ENCODE data around the gene TSPAN3. TPM values are rescaled to one million over a fixed set of nuclear protein-coding genes. Genes with fewer than 3 reads are reported as not detected.

The TSPAN3 gene
- total and polyA plus RNA-seq, 2 donors (not counting 3 experiments of a cell fraction or from before 2014, with no cell fraction given) = 215 to 606 TPM

- FAIRE-seq (no peak), DNase-seq (ENCODE audit: low read depth, low spot score) (no peak)
- CTCF ChIA-PET = interaction anchor here (1.3 to 2.2 kb wide), 2 partner anchors 20 to 445 kb away, joined by 4 to 7 read pairs; no protein-coding TSS in a partner anchor
- no peaks in the 10 kb centered on the region for H3K27me3 ChIP-seq (ENCODE audit: control insufficient read depth in 2 of 2, insufficient read depth in 2 of 2, low read length in 2 of 2)
- H3K9me1 ChIP-seq (replicated peaks; ENCODE audit: control insufficient read depth, extremely low read depth, insufficient read depth, low read length) = no peaks in the 10 kb centered on the region
- H3K4me2 ChIP-seq (ENCODE audit: insufficient read depth, low read length) = no peak overlapping the region
- no peak overlapping the region for H3K4me3 ChIP-seq (replicated peaks in 1 of 3; ENCODE audit: insufficient read depth in 1 of 3, low read depth in 1 of 3, low read length in 3 of 3)
- no peaks in the 10 kb centered on the region for H3K36me3 ChIP-seq (ENCODE audit: control insufficient read depth in 2 of 2, extremely low read depth in 1 of 2, insufficient read depth in 2 of 2, low read length in 2 of 2)
- no peak overlapping the region for H3K27ac ChIP-seq (ENCODE audit: insufficient read depth, low read depth, low read length)
- H2AFZ ChIP-seq (ENCODE audit: low read depth, low read length) = no peak overlapping the region
- TF ChIP-seq GATA2 (IDR thresholded peaks at IDR 0.05; ENCODE audit: insufficient read depth, insufficient read length, low read depth, low read length) (no peak), POLR2AphosphoS5 (IDR thresholded peaks at IDR 0.05; ENCODE audit: insufficient read depth, low read depth, low read length) (no peak), MYC (IDR thresholded peaks at IDR 0.05; ENCODE audit: low read depth, low read length) (no peak), JUN (IDR thresholded peaks at IDR 0.05; ENCODE audit: borderline replicate concordance, insufficient read depth, insufficient read length, low read depth) (no peak)
- TF ChIP-seq, protein P1, sequence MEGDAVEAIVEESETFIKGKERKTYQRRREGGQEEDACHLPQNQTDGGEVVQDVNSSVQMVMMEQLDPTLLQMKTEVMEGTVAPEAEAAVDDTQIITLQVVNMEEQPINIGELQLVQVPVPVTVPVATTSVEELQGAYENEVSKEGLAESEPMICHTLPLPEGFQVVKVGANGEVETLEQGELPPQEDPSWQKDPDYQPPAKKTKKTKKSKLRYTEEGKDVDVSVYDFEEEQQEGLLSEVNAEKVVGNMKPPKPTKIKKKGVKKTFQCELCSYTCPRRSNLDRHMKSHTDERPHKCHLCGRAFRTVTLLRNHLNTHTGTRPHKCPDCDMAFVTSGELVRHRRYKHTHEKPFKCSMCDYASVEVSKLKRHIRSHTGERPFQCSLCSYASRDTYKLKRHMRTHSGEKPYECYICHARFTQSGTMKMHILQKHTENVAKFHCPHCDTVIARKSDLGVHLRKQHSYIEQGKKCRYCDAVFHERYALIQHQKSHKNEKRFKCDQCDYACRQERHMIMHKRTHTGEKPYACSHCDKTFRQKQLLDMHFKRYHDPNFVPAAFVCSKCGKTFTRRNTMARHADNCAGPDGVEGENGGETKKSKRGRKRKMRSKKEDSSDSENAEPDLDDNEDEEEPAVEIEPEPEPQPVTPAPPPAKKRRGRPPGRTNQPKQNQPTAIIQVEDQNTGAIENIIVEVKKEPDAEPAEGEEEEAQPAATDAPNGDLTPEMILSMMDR (IDR thresholded peaks at IDR 0.05; ENCODE audit: extremely low read depth in 1 of 2, insufficient read depth in 1 of 2, low read depth in 1 of 2, low read length in 2 of 2) = no peak
- POLR2A ChIA-PET = no interaction called here
- dilution Hi-C loops (cut with MboI; ENCODE audit: extremely low pct_ligation_motif_present, low sequenced_read_pairs) (no loop called here), intact Hi-C loops (cut with micrococcal nuclease) (no loop called here)
- H4K20me1 ChIP-seq (replicated peaks; ENCODE audit: control insufficient read depth, extremely low read depth, insufficient read depth, low read length) = no peaks in the 10 kb centered on the region
- H3K79me2 ChIP-seq (ENCODE audit: control insufficient read depth, insufficient read depth, low read length) = no peaks in the 10 kb centered on the region
- no peak overlapping the region for H3K9ac ChIP-seq (replicated peaks; ENCODE audit: extremely low read depth, insufficient read depth, low read length)
- no peaks in the 10 kb centered on the region for H3K4me1 ChIP-seq (ENCODE audit: control insufficient read depth, extremely low read depth, insufficient read depth, low read length)
- BruUV-seq (replicated peaks) = no TSS peak
- no peaks in the 10 kb centered on the region for H3K9me3 ChIP-seq (replicated peaks; ENCODE audit: control insufficient read depth, insufficient read depth, low read length)
Observed at GRCh38 chr15:77098572-77098971, 27.7 kb upstream of the TSPAN3 start.

DNA sequence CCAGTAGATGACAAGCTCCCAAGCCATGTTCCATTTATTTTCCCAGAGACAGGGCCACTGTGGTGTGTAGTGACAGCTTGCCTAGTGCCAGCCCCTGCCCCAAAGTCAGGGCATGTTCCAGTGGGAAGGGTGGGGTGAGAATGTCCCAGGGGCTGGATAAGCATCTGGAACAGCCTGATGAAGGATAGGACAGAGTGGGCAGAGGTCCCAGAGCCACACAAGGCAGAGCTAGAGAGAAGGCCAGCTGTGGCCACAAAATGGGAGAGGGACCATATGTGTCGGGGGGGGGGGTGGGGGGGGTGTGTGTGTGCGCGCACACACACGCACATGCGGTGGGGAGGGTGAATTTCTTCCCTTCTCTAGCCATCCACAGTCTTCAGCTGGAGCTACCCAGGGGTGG, 27.0 kb upstream of the TSPAN3 start:
- TF ChIP-seq FOS (IDR thresholded peaks at IDR 0.05; ENCODE audit: borderline replicate concordance, insufficient read depth, low read length) (no peak), POLR2AphosphoS5 (IDR thresholded peaks at IDR 0.05; ENCODE audit: insufficient read depth, low read depth, low read length) (no peak), GATA2 (IDR thresholded peaks at IDR 0.05; ENCODE audit: insufficient read depth, insufficient read length, low read depth, low read length) (no peak), POLR2A (IDR thresholded peaks at IDR 0.05; ENCODE audit: low read depth, low read length) (no peak), JUN (IDR thresholded peaks at IDR 0.05; ENCODE audit: borderline replicate concordance, insufficient read depth, insufficient read length, low read depth) (no peak)
- TF ChIP-seq, protein P2, sequence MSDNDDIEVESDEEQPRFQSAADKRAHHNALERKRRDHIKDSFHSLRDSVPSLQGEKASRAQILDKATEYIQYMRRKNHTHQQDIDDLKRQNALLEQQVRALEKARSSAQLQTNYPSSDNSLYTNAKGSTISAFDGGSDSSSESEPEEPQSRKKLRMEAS (IDR thresholded peaks at IDR 0.05; ENCODE audit: insufficient read depth, insufficient read length) = no peak
- TF ChIP-seq, protein P1 (IDR thresholded peaks at IDR 0.05; ENCODE audit: extremely low read depth in 1 of 2, insufficient read depth in 1 of 2, low read depth in 1 of 2, low read length in 2 of 2) = no peak
- H3K27ac ChIP-seq (ENCODE audit: insufficient read depth, low read depth, low read length) = no peak overlapping the region

More for the DNA sequence above, 27.0 kb upstream of the TSPAN3 start:
- Histone ChIP-seq H3K4me2 (ENCODE audit: insufficient read depth, low read length) (no peak overlapping the region), H3K4me3 (replicated peaks in 1 of 3; ENCODE audit: insufficient read depth in 1 of 3, low read depth in 1 of 3, low read length in 3 of 3) (no peak overlapping the region), H3K36me3 (ENCODE audit: control insufficient read depth in 2 of 2, extremely low read depth in 1 of 2, insufficient read depth in 2 of 2, low read length in 2 of 2) (no peaks in the 10 kb centered on the region), H3K4me1 (ENCODE audit: control insufficient read depth, extremely low read depth, insufficient read depth, low read length) (no peaks in the 10 kb centered on the region), H3K9me3 (replicated peaks; ENCODE audit: control insufficient read depth, insufficient read depth, low read length) (no peaks in the 10 kb centered on the region), H4K20me1 (replicated peaks; ENCODE audit: control insufficient read depth, extremely low read depth, insufficient read depth, low read length) (no peaks in the 10 kb centered on the region), H3K27me3 (ENCODE audit: control insufficient read depth in 2 of 2, insufficient read depth in 2 of 2, low read length in 2 of 2) (no peaks in the 10 kb centered on the region), H3K79me2 (ENCODE audit: control insufficient read depth, insufficient read depth, low read length) (no peaks in the 10 kb centered on the region), H2AFZ (ENCODE audit: low read depth, low read length) (no peak overlapping the region), H3K9me1 (replicated peaks; ENCODE audit: control insufficient read depth, extremely low read depth, insufficient read depth, low read length) (no peaks in the 10 kb centered on the region), H3K9ac (replicated peaks; ENCODE audit: extremely low read depth, insufficient read depth, low read length) (no peak overlapping the region)
- no peak for FAIRE-seq
- DNase-seq (ENCODE audit: low read depth, low spot score) = no peak
- dilution Hi-C loops (cut with MboI; ENCODE audit: extremely low pct_ligation_motif_present, low sequenced_read_pairs) (no loop called here), intact Hi-C loops (cut with micrococcal nuclease) (no loop called here)
- BruUV-seq (replicated peaks) = no TSS peak
- CTCF ChIA-PET = interaction anchor here (1.0 to 2.2 kb wide), 4 partner anchors 15 to 446 kb away, joined by 3 to 7 read pairs (median 4); no protein-coding TSS in a partner anchor
- POLR2A ChIA-PET = no interaction called here

All from endothelial cell of umbilical vein (primary cell).